ENCODE measurements around the gene COL20A1. TPM values are rescaled to one million over a fixed set of nuclear protein-coding genes. Genes with fewer than 3 reads are reported as not detected.

The COL20A1 gene
- total and polyA plus RNA-seq, 2 of the 13 experiments (the other 11 are each of a cell fraction or from before 2014, with no cell fraction given): not detected

DNA sequence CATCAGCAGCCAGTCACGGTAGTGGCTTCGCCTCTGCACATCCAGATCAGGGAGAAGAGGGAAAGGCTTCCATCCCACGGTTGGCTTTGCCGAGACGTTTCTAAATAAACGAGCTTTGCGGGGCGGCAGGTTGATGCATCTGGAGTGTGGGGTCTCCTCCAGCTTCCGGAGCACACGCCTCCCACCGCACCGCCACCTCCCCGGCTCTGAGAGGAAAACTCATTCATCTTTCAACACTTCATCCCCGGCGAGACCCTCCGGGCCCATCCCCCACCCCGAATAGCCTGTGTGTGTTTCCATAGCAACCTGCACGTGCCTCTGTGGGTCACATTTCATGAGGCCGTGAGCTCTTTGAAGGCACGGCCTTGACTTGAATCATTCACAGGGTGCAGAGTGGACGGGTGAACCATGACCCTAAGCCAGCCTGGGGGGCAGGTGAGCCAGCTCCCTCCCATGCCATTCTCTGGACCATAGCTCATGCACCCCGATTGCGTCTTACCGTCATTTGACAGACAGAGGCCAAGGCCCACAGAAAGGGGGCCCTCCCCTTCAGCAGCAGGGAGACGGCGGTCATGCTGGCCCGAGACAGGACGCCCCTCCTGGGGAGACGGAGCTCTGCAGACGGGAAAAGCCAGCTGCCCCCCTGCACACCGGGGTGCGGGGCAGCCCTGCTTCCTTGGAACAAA lies 84.4 kb downstream of the COL20A1 start (continued):
- TF ChIP-seq, protein P1, sequence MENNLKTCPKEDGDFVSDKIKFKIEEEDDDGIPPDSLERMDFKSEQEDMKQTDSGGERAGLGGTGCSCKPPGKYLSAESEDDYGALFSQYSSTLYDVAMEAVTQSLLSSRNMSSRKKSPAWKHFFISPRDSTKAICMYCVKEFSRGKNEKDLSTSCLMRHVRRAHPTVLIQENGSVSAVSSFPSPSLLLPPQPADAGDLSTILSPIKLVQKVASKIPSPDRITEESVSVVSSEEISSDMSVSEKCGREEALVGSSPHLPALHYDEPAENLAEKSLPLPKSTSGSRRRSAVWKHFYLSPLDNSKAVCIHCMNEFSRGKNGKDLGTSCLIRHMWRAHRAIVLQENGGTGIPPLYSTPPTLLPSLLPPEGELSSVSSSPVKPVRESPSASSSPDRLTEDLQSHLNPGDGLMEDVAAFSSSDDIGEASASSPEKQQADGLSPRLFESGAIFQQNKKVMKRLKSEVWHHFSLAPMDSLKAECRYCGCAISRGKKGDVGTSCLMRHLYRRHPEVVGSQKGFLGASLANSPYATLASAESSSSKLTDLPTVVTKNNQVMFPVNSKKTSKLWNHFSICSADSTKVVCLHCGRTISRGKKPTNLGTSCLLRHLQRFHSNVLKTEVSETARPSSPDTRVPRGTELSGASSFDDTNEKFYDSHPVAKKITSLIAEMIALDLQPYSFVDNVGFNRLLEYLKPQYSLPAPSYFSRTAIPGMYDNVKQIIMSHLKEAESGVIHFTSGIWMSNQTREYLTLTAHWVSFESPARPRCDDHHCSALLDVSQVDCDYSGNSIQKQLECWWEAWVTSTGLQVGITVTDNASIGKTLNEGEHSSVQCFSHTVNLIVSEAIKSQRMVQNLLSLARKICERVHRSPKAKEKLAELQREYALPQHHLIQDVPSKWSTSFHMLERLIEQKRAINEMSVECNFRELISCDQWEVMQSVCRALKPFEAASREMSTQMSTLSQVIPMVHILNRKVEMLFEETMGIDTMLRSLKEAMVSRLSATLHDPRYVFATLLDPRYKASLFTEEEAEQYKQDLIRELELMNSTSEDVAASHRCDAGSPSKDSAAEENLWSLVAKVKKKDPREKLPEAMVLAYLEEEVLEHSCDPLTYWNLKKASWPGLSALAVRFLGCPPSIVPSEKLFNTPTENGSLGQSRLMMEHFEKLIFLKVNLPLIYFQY (CRISPR knock-in tag; IDR thresholded peaks at IDR 0.05; ENCODE audit: borderline replicate concordance): no peak
- TF ChIP-seq, protein P2, sequence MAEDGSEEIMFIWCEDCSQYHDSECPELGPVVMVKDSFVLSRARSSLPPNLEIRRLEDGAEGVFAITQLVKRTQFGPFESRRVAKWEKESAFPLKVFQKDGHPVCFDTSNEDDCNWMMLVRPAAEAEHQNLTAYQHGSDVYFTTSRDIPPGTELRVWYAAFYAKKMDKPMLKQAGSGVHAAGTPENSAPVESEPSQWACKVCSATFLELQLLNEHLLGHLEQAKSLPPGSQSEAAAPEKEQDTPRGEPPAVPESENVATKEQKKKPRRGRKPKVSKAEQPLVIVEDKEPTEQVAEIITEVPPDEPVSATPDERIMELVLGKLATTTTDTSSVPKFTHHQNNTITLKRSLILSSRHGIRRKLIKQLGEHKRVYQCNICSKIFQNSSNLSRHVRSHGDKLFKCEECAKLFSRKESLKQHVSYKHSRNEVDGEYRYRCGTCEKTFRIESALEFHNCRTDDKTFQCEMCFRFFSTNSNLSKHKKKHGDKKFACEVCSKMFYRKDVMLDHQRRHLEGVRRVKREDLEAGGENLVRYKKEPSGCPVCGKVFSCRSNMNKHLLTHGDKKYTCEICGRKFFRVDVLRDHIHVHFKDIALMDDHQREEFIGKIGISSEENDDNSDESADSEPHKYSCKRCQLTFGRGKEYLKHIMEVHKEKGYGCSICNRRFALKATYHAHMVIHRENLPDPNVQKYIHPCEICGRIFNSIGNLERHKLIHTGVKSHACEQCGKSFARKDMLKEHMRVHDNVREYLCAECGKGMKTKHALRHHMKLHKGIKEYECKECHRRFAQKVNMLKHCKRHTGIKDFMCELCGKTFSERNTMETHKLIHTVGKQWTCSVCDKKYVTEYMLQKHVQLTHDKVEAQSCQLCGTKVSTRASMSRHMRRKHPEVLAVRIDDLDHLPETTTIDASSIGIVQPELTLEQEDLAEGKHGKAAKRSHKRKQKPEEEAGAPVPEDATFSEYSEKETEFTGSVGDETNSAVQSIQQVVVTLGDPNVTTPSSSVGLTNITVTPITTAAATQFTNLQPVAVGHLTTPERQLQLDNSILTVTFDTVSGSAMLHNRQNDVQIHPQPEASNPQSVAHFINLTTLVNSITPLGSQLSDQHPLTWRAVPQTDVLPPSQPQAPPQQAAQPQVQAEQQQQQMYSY (CRISPR knock-in tag; IDR thresholded peaks at IDR 0.05): no peak
- TF ChIP-seq, protein P3, sequence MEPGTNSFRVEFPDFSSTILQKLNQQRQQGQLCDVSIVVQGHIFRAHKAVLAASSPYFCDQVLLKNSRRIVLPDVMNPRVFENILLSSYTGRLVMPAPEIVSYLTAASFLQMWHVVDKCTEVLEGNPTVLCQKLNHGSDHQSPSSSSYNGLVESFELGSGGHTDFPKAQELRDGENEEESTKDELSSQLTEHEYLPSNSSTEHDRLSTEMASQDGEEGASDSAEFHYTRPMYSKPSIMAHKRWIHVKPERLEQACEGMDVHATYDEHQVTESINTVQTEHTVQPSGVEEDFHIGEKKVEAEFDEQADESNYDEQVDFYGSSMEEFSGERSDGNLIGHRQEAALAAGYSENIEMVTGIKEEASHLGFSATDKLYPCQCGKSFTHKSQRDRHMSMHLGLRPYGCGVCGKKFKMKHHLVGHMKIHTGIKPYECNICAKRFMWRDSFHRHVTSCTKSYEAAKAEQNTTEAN (CRISPR knock-in tag; conservative IDR thresholded peaks at IDR 0.05): no peak
- TF ChIP-seq MTF2 (CRISPR knock-in tag; IDR thresholded peaks at IDR 0.05; ENCODE audit: borderline replicate concordance) (peak; percentile 59; the same call in 1 of the 2 replicates), ZNF230 (CRISPR knock-in tag; IDR thresholded peaks at IDR 0.05) (0 out of 2 replicates have a peak, but pooled peaks have one; percentile 41), PAX8 (CRISPR knock-in tag; IDR thresholded peaks at IDR 0.05; ENCODE audit: borderline replicate concordance) (no peak), ZBTB7A (CRISPR knock-in tag; IDR thresholded peaks at IDR 0.05) (peak; percentile 78; the same call in 1 of the 2 replicates), BHLHE40 (IDR thresholded peaks at IDR 0.05; ENCODE audit: low read length) (peak; percentile 98), ZMYM4 (CRISPR knock-in tag; IDR thresholded peaks at IDR 0.05) (0 out of 2 replicates have a peak, but pooled peaks have one; percentile 31), SATB2 (CRISPR knock-in tag; IDR thresholded peaks at IDR 0.05) (no peak), ADNP (CRISPR knock-in tag; IDR thresholded peaks at IDR 0.05) (no peak), CHCHD3 (CRISPR knock-in tag; IDR thresholded peaks at IDR 0.05) (no peak)
- TF ChIP-seq, protein P4, sequence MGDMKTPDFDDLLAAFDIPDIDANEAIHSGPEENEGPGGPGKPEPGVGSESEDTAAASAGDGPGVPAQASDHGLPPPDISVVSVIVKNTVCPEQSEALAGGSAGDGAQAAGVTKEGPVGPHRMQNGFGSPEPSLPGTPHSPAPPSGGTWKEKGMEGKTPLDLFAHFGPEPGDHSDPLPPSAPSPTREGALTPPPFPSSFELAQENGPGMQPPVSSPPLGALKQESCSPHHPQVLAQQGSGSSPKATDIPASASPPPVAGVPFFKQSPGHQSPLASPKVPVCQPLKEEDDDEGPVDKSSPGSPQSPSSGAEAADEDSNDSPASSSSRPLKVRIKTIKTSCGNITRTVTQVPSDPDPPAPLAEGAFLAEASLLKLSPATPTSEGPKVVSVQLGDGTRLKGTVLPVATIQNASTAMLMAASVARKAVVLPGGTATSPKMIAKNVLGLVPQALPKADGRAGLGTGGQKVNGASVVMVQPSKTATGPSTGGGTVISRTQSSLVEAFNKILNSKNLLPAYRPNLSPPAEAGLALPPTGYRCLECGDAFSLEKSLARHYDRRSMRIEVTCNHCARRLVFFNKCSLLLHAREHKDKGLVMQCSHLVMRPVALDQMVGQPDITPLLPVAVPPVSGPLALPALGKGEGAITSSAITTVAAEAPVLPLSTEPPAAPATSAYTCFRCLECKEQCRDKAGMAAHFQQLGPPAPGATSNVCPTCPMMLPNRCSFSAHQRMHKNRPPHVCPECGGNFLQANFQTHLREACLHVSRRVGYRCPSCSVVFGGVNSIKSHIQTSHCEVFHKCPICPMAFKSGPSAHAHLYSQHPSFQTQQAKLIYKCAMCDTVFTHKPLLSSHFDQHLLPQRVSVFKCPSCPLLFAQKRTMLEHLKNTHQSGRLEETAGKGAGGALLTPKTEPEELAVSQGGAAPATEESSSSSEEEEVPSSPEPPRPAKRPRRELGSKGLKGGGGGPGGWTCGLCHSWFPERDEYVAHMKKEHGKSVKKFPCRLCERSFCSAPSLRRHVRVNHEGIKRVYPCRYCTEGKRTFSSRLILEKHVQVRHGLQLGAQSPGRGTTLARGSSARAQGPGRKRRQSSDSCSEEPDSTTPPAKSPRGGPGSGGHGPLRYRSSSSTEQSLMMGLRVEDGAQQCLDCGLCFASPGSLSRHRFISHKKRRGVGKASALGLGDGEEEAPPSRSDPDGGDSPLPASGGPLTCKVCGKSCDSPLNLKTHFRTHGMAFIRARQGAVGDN (CRISPR knock-in tag; IDR thresholded peaks at IDR 0.05): peak; percentile 23; the same call in 1 of the 2 replicates
- TF ChIP-seq, protein P5, sequence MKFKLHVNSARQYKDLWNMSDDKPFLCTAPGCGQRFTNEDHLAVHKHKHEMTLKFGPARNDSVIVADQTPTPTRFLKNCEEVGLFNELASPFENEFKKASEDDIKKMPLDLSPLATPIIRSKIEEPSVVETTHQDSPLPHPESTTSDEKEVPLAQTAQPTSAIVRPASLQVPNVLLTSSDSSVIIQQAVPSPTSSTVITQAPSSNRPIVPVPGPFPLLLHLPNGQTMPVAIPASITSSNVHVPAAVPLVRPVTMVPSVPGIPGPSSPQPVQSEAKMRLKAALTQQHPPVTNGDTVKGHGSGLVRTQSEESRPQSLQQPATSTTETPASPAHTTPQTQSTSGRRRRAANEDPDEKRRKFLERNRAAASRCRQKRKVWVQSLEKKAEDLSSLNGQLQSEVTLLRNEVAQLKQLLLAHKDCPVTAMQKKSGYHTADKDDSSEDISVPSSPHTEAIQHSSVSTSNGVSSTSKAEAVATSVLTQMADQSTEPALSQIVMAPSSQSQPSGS (CRISPR knock-in tag; IDR thresholded peaks at IDR 0.05): 0 out of 2 replicates have a peak, but pooled peaks have one; percentile 36
